ENCODE results near the gene NENF.

NENF gene

DNA sequence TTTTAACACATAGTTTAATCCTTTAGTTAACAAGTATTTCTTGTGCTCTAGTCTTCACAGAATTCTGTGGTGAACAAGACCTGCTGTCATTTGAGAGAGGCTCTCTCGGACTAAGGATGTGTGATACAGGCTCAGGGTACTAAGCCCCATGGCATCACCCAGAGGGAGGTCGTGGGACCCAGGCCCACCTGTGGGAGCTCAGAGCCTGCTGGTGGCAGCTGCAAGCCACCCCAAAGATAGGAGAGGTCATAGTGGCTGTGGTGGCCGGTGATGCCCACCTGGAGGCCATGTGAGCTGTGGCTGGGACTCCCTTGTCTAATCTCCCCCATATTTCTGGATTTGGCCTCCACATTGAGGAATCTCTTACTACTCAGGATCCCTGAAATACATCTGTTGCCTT is 22.0 kb downstream of the NENF start:
- no peak for TF ChIP-seq CTCF (conservative IDR thresholded peaks at IDR 0.05)
- TF ChIP-seq ZFX (IDR thresholded peaks at IDR 0.05): no peak
- no peak overlapping the region for H3K27ac ChIP-seq

- no peak overlapping the region for H3K27ac ChIP-seq
- TF ChIP-seq ZFX (IDR thresholded peaks at IDR 0.05): no peak
- no peak for TF ChIP-seq CTCF (conservative IDR thresholded peaks at IDR 0.05)
These were observed 22.7 kb downstream of the NENF start for GRCh38 chr1:212455401-212455800.

- peak; percentile 99 for TF ChIP-seq CTCF (conservative IDR thresholded peaks at IDR 0.05)
- no peak for TF ChIP-seq ZFX (IDR thresholded peaks at IDR 0.05)
These were observed 23.2 kb downstream of the NENF start for GRCh38 chr1:212455803-212456528.

DNA sequence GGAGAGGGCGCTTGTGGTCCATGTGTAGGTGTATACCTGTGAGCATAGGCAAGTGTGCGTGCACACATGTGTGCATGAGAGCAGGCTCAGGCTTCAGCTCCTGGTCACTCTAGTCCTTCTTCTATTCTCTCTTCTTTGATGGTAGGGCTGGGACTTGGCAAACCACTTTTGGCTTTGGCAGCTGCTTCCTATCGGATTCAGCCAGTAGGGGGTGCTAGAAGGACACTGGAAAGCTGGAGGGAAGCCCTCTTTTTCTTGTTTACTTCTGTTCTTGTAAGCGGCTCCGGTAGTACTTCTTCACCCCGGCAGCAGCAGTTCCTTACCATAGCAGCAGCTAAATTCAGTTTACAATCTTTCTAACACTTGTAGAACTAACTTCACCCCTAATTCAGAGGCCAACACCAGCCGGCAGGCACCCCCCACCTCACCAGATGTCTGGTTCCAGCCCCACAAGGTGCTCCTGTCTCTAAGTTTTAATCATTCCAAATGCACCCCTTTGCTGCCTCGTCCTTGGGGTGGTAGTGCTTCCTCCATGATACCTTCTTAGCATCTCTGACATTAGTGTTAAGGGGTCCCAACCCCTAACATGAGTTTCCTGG is 25.1 kb downstream of the NENF start:
- no peak; the same call in 1 of the 2 replicates for TF ChIP-seq CTCF (conservative IDR thresholded peaks at IDR 0.05)
- no peak for TF ChIP-seq ZFX (IDR thresholded peaks at IDR 0.05)
- H3K27ac ChIP-seq: no peak overlapping the region

More at GRCh38 chr1:212455803-212456528, 23.2 kb downstream of the NENF start:
- no peak overlapping the region for H3K27ac ChIP-seq

DNA sequence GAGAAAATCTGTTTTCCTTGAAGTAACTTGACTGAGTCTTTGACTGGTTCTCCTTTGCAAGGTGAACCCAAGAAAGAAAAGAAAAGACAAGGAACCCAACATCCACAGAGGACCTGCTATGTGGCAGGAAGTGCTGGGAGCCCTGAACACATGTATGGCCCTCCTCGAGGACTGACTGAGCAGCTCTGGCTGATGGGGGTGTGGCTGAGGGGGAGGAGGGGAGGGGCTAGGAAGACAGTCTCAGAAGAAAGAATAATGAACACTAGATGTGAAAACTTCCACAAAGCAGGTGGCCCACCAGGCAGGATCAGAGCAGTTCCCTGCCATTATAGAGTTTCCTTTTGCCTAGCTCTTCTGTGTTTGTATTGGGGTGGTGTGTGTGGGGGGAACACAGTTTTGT is 26.1 kb downstream of the NENF start:
- no peak overlapping the region for H3K27ac ChIP-seq
- TF ChIP-seq CTCF (conservative IDR thresholded peaks at IDR 0.05) (no peak), ZFX (IDR thresholded peaks at IDR 0.05) (no peak)

GRCh38 chr1:212459656-212460055 is 26.9 kb downstream of the NENF start:
- TF ChIP-seq ZFX (IDR thresholded peaks at IDR 0.05) (no peak), CTCF (conservative IDR thresholded peaks at IDR 0.05) (no peak)
- no peak overlapping the region for H3K27ac ChIP-seq

- H3K27ac ChIP-seq: no peak overlapping the region
- TF ChIP-seq ZFX (IDR thresholded peaks at IDR 0.05) (no peak), CTCF (conservative IDR thresholded peaks at IDR 0.05) (no peak)
These were observed 27.7 kb downstream of the NENF start for GRCh38 chr1:212460376-212460775.
